ENCODE data around the gene FGFR2. TPM values are rescaled to one million over a fixed set of nuclear protein-coding genes. Genes with fewer than 3 reads are reported as not detected.

The FGFR2 gene
- total RNA-seq, 1 experiment from 2014 or later, result 135 TPM

GRCh38 chr10:121645696-121646095 is 47.5 kb upstream of the FGFR2 start:
- Histone ChIP-seq H3K23me2 (ENCODE audit: insufficient read length, low read depth, low read length, poor library complexity, severe bottlenecking) (no peaks in the 10 kb centered on the region), H3K79me2 (ENCODE audit: insufficient read depth, low read length) (no peaks in the 10 kb centered on the region), H2BK5ac (ENCODE audit: insufficient read length, low read length) (no peak overlapping the region), H4K5ac (ENCODE audit: insufficient read length, low read depth, low read length) (no peak overlapping the region), H3K23ac (ENCODE audit: insufficient read length, low read depth, low read length) (no peak overlapping the region), H3K27me3 (ENCODE audit: insufficient read depth, low read length) (no peaks in the 10 kb centered on the region), H4K20me1 (ENCODE audit: control insufficient read depth, insufficient read depth, insufficient read length) (no peaks in the 10 kb centered on the region), H2AK5ac (ENCODE audit: insufficient read length, low read length) (no peak overlapping the region), H3K4me1 (ENCODE audit: insufficient read depth, low read length) (no peaks in the 10 kb centered on the region; the same call in 1 of the 2 replicates), H3K56ac (ENCODE audit: insufficient read length, low read depth, low read length) (no peak overlapping the region), H4K8ac (replicated peaks; ENCODE audit: insufficient read length, low read depth, low read length) (no peak overlapping the region), H2BK15ac (ENCODE audit: low read depth, low read length) (no peak overlapping the region), H3T11ph (ENCODE audit: low read length) (no peak overlapping the region), H3K79me1 (ENCODE audit: insufficient read depth, low read depth, low read length, poor library complexity, severe bottlenecking) (no peaks in the 10 kb centered on the region), H2AFZ (ENCODE audit: low read length) (no peak overlapping the region), H3K9me3 (ENCODE audit: control insufficient read depth, low read depth, low read length) (no peaks in the 10 kb centered on the region), H3K18ac (ENCODE audit: insufficient read length, low read depth, low read length) (no peak overlapping the region), H2BK12ac (ENCODE audit: insufficient read length, low read depth, low read length) (no peak overlapping the region), H3K14ac (ENCODE audit: insufficient read depth, low read length) (no peak overlapping the region), H2BK120ac (ENCODE audit: low read depth, low read length, poor library complexity, severe bottlenecking) (no peak overlapping the region), H3K9ac (ENCODE audit: extremely low read depth, insufficient read length, low read length) (no peak overlapping the region), H2BK20ac (ENCODE audit: low read depth, low read length, poor library complexity, severe bottlenecking) (no peak overlapping the region), H3K27ac (ENCODE audit: insufficient read length, low read depth, low read length) (no peak overlapping the region), H3K4ac (ENCODE audit: low read depth, low read length) (no peak overlapping the region), H3K4me2 (ENCODE audit: insufficient read depth, insufficient read length, low read length) (no peak overlapping the region), H4K91ac (ENCODE audit: insufficient read length, low read depth, low read length) (no peak overlapping the region)
- TF ChIP-seq, protein P1, sequence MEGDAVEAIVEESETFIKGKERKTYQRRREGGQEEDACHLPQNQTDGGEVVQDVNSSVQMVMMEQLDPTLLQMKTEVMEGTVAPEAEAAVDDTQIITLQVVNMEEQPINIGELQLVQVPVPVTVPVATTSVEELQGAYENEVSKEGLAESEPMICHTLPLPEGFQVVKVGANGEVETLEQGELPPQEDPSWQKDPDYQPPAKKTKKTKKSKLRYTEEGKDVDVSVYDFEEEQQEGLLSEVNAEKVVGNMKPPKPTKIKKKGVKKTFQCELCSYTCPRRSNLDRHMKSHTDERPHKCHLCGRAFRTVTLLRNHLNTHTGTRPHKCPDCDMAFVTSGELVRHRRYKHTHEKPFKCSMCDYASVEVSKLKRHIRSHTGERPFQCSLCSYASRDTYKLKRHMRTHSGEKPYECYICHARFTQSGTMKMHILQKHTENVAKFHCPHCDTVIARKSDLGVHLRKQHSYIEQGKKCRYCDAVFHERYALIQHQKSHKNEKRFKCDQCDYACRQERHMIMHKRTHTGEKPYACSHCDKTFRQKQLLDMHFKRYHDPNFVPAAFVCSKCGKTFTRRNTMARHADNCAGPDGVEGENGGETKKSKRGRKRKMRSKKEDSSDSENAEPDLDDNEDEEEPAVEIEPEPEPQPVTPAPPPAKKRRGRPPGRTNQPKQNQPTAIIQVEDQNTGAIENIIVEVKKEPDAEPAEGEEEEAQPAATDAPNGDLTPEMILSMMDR (conservative IDR thresholded peaks at IDR 0.05), result no peak
- H3K27me3 Mint-ChIP-seq (ENCODE audit: low read depth), result peaks cover 25% of the 10 kb centered on the region
- H3K9me3 Mint-ChIP-seq, result peaks cover 9 to 10% of the 10 kb centered on the region in 2 experiments
- no CpG with 5 or more reads among the region's 7 CpGs for WGBS (ENCODE audit: extremely low coverage, insufficient read length, low lambda C conversion rate)
- H3K27ac Mint-ChIP-seq, result peak overlapping the region in 1 of 3 experiments; percentile 59; a peak in 1 of 7 replicates
- peaks cover 0 to 9% (median 5%) of the 10 kb centered on the region in 3 experiments; a peak in 5 of 7 replicates for H3K36me3 Mint-ChIP-seq (ENCODE audit: insufficient read depth in 1 of 3, low read depth in 3 of 3)
- no peak for DNase-seq
- peaks cover 12 to 22% of the 10 kb centered on the region in 2 experiments for H3K4me1 Mint-ChIP-seq
- H3K4me3 Mint-ChIP-seq, result no peak overlapping the region

Measured in H9 (cell line).